Muscle of leg (tissue), 11 donors: Measurements from ENCODE around the gene KHNYN. TPM values are rescaled to one million over a fixed set of nuclear protein-coding genes. Genes with fewer than 3 reads are reported as not detected.

Experiments used
- DNase-seq: peaks from one replicate; pipeline ENCODE4 v3.0.0; 2013
- H3K27ac ChIP-seq: one replicate; pipeline ENCODE4 v1.5.1; 2013; ENCODE audit warnings: mild to moderate bottlenecking, low read length, control low read depth
- H3K27me3 ChIP-seq: one replicate; pipeline ENCODE4 v1.6.1; 2013; ENCODE audit warnings: low read length; ENCODE audit not compliant: control insufficient read depth, insufficient read depth
- H3K36me3 ChIP-seq: one replicate; pipeline ENCODE4 v1.6.1; 2013; ENCODE audit warnings: low read length; ENCODE audit not compliant: control insufficient read depth, insufficient read depth
- H3K4me1 ChIP-seq: one replicate; pipeline ENCODE4 v1.6.1; 2013; ENCODE audit warnings: low read length; ENCODE audit not compliant: control insufficient read depth, insufficient read depth
- H3K4me3 ChIP-seq: one replicate; pipeline ENCODE4 v1.5.1; 2013; ENCODE audit warnings: low read length, control low read depth
- H3K9me3 ChIP-seq: replicated peaks from 2 replicates; pipeline ENCODE4 v1.6.1; 2013; ENCODE audit warnings: low read depth, low read length; ENCODE audit not compliant: control insufficient read depth
- WGBS: methylation state at CpG from one replicate; pipeline ENCODE4 v1.1.5; 2013; ENCODE audit warnings: missing lambda C conversion rate; ENCODE audit not compliant: insufficient coverage; 5-methylcytosine and 5-hydroxymethylcytosine counted together
- polyA plus RNA-seq, 8 donors: library from polyadenylated mRNA; unstranded; fragments of 120-200 nt; gene quantifications; one replicate each; pipeline versions ENCODE4 v1.2.1 to v1.2.3, GENCODE V29; 2013; ENCODE audit warnings: inconsistent platforms in 1 of 8, low replicate concordance in 1 of 8; ENCODE audit not compliant: insufficient read length in 8 of 8, insufficient read depth in 1 of 8
- total RNA-seq: library from RNA; stranded (reverse); fragments of 120-200 nt; gene quantifications from one replicate; pipeline ENCODE4 v1.2.4, GENCODE V29; 2013

KHNYN gene
- total and polyA plus RNA-seq, 9 donors, result 28.3 to 40.8 (median 35.6) TPM

DNA sequence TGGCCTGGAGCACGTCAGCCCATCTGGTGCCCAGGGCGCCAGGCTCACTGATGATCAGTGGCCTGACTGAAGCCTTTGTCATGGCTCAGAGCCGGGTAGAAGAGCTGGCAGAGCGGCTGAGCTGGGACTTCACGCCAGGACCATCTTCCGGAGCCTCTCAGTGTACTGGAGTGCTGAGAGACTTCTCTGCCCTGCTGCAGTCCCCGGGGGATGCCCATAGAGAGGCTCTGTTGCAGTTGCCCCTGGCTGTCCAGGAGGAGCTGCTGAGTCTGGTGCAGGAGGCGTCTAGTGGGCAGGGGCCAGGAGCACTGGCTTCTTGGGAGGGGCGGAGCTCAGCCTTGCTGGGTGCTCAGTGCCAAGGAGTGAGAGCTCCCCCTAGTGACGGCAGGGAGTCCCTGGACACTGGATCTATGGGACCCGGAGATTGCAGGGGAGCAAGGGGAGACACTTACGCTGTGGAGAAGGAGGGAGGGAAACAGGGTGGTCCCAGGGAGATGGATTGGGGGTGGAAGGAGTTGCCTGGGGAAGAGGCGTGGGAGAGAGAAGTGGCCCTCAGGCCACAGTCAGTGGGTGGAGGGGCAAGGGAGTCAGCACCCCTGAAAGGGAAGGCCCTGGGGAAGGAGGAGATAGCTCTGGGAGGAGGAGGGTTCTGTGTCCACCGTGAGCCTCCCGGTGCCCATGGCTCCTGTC, 2.0 kb downstream of the KHNYN start:
- Histone ChIP-seq H3K27ac (no peak overlapping the region), H3K4me1 (peaks cover 37% of the 10 kb centered on the region), H3K9me3 (no peaks in the 10 kb centered on the region), H3K36me3 (peaks cover 49% of the 10 kb centered on the region), H3K27me3 (no peaks in the 10 kb centered on the region), H3K4me3 (no peak overlapping the region)
- peak; percentile 93 for DNase-seq
- 39% methylated on average over 13 of the region's 15 CpGs for WGBS

DNA sequence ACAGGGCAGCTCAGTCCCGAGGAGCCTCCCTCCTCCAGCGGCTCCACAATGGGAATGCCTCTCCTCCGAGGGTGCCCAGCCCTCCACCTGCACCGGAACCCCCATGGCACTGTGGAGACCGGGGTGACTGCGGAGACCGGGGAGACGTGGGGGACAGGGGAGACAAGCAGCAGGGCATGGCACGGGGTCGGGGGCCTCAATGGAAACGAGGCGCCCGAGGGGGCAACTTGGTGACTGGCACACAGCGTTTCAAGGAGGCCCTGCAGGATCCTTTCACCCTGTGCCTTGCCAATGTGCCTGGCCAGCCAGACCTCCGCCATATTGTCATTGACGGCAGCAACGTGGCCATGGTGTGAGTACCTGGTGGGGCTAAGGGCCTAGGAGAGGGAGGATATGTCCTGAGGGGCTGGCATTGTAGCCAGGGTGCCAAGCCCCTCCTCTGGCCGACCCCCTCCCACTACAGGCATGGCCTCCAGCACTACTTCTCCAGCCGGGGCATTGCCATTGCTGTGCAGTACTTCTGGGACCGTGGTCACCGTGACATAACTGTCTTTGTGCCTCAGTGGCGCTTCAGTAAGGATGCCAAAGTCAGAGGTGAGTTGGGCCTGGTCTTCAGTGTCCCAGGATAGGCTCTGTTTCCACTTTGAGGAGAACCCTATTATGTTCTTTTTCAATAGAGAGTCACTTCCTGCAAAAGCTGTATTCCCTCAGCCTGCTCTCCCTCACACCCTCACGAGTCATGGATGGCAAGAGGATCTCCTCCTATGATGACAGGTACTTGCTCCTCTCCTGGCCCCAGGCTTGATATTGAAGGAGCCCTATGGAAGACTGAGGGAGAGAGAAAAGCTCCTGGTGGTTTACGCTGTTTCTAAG, 2.7 kb downstream of the KHNYN start:
- Histone ChIP-seq H3K4me3 (no peak overlapping the region), H3K27me3 (no peaks in the 10 kb centered on the region), H3K9me3 (no peaks in the 10 kb centered on the region), H3K27ac (no peak overlapping the region), H3K36me3 (peaks cover 56% of the 10 kb centered on the region), H3K4me1 (peaks cover 45% of the 10 kb centered on the region)
- 84% methylated on average over 16 of the region's 24 CpGs for WGBS
- peak; percentile 17 for DNase-seq

DNA sequence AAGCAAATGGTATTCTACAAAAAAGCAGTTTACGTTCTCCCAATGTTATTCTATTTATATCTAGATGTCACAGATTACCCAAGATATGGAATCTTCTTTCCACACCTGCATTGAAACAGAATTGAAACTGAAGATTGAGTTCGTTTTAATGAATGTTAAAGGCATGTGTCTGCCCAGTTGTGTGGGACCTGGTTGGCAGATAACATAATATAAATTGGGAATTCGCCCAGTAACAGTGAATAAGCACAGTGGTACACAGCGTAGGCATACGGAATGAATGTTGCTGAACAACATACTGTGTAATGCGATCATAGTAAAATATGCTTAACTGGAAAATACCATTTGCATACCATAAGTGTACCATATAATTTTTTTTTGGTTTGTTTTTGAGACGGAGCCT, 4.3 kb downstream of the KHNYN start:
- WGBS, result 83% methylated on average over 2 of the region's 7 CpGs
- DNase-seq, result peak; percentile 0
- Histone ChIP-seq H3K9me3 (no peaks in the 10 kb centered on the region), H3K36me3 (peaks cover 72% of the 10 kb centered on the region), H3K27ac (no peak overlapping the region), H3K4me1 (peaks cover 44% of the 10 kb centered on the region), H3K27me3 (no peaks in the 10 kb centered on the region), H3K4me3 (no peak overlapping the region)

DNA sequence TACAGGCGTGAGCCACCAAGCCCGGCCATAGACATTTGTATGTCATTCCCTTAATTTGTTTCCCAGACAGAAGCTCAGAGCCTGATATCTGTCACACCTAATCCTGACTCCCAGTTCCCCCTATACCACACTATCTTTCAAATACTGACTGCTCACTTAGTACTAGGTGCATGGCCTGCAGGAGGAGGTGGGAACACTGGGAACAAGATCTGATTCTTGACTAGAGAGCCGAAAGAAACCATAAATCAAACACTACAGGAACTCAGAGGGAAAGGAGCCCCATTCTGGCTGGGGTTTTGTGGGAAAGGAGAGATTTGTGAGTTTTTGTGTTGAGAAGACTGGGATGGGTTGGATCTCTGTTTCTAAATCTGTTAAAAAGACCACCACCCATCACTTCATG, 4.9 kb downstream of the KHNYN start:
- H3K36me3 ChIP-seq, result peaks cover 78% of the 10 kb centered on the region
- H3K27ac ChIP-seq, result no peak overlapping the region
- H3K4me1 ChIP-seq, result peaks cover 38% of the 10 kb centered on the region

DNA sequence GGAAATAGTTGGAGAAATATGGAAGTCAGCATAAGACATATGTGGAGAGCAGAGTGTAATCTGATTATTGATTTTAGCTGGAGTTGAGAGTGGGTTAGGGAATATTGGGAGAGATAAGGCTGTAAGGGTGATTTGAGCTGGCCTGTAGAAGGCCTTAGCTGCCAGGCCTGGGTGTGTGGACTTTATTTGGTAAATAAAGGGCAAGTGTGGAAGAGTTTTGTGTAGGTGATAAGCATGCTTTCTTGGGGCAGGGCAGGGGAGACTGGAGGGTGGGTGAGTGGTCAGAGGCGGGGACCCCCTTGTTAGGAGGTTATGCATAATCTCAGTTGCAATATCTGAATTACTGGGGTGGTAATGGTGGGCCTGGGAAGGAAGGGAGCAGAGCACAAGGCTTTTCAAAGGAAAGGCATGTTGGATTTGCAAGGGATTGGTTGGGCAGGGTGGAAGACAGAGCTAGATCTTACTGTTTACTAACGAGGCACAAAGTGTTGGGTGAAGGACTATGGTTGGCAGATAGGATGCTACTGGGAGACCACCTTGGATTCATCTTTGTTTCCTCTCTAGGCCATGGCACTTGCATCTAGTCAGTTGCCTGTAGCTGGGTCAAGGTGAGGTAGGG, 5.5 kb downstream of the KHNYN start:
- peaks cover 38% of the 10 kb centered on the region for H3K4me1 ChIP-seq
- no peak overlapping the region for H3K4me3 ChIP-seq
- H3K9me3 ChIP-seq, result no peaks in the 10 kb centered on the region
- H3K27ac ChIP-seq, result no peak overlapping the region
- peaks cover 84% of the 10 kb centered on the region for H3K36me3 ChIP-seq
- WGBS, result 81% methylated on average over 2 of the region's 2 CpGs
- no peak for DNase-seq
- no peaks in the 10 kb centered on the region for H3K27me3 ChIP-seq

More for the DNA sequence above, 4.9 kb downstream of the KHNYN start:
- 63% methylated on average over 2 of the region's 3 CpGs for WGBS
- Histone ChIP-seq H3K27me3 (no peaks in the 10 kb centered on the region), H3K9me3 (no peaks in the 10 kb centered on the region), H3K4me3 (no peak overlapping the region)
- DNase-seq, result peak; percentile 0

DNA sequence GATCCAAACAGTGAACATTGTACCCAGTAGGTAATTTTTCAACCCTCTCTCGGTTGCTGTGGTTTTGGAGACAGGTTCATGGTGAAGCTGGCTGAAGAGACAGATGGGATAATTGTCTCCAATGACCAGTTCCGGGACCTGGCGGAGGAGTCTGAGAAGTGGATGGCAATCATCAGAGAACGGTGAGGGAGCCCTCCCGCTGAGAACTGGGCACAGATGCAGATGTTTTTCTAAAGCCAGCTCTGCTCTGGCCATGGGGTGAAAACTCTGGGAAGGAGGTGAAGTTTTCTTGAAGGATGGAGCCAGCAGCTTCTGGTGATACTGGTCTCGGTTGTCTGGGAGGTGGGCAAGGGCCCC, 6.2 kb downstream of the KHNYN start:
- no peak for DNase-seq
- peak overlapping the region; percentile 79 for H3K27ac ChIP-seq
- no peak overlapping the region for H3K4me3 ChIP-seq
- WGBS, result 63% methylated on average over 4 of the region's 6 CpGs
- no peaks in the 10 kb centered on the region for H3K27me3 ChIP-seq
- peaks cover 32% of the 10 kb centered on the region for H3K4me1 ChIP-seq
- no peaks in the 10 kb centered on the region for H3K9me3 ChIP-seq
- peaks cover 91% of the 10 kb centered on the region for H3K36me3 ChIP-seq

DNA sequence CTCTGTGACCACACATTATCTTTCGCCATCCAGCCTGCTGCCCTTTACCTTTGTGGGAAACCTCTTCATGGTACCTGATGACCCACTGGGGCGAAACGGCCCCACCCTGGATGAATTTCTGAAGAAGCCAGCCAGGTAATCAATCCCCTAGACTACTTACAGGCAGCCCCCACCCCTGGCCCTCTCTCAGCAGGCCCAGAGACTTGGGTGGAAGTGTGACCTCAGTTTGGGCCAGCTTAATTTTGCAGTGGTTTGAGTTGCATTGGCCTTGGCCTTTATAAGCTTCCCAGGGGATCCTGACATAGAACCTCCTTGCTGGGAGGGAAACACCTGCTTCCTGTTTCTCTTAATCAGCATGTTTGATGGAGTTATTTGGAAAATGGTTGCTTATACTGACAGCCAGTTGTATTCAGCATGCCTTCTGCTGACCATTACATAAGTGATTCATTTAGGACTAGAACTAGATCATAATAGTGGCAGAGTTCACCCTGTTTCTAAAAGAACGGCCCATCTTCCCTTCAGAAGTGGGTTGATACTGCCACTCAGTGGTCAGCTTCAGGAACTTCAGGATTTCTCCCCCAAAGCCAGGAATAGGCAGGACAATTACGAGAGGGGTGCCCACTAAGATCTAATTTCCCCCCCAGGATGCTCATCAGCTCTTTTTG, 6.7 kb downstream of the KHNYN start:
- peak; percentile 85 for DNase-seq
- H3K4me3 ChIP-seq, result no peak overlapping the region
- H3K27me3 ChIP-seq, result no peaks in the 10 kb centered on the region
- peaks cover 30% of the 10 kb centered on the region for H3K4me1 ChIP-seq
- 70% methylated on average over 3 of the region's 5 CpGs for WGBS
- peaks cover 89% of the 10 kb centered on the region for H3K36me3 ChIP-seq
- H3K9me3 ChIP-seq, result no peaks in the 10 kb centered on the region
- H3K27ac ChIP-seq, result peak overlapping the region; percentile 79

DNA sequence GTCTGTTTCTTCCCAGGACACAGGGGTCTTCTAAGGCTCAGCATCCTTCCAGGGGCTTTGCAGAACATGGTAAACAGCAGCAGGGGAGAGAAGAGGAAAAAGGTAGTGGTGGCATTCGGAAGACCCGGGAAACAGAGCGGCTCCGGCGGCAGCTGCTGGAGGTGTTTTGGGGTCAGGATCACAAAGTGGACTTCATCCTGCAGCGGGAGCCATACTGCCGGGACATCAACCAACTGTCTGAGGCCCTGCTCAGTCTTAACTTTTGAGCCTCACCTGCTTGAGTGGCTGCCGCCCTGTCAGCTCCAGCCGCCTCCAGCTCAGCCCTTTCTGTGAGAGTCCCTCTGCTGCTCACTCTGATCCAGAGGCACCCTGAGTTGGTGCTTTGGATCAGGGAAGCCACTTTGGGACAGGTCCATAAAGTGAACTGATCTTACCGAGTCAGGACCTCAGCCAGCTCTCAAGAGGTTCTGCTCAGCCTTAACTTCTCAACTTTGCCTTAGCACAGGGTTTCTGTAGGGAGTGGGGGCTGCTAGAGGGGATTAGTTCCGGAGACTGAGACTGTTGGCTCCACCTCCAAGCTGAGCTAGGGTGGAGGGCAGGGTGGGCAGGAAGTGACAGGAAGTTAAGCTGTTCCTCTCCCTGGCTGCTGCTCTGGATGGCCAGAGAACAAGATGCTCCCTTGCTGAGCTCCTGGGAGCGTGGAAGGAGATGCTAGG, 7.4 kb downstream of the KHNYN start:
- Histone ChIP-seq H3K4me1 (peaks cover 28% of the 10 kb centered on the region), H3K9me3 (no peaks in the 10 kb centered on the region), H3K36me3 (peaks cover 83% of the 10 kb centered on the region), H3K27ac (peak overlapping the region; percentile 79), H3K4me3 (no peak overlapping the region), H3K27me3 (no peaks in the 10 kb centered on the region)
- no peak for DNase-seq
- WGBS, result 71% methylated on average over 10 of the region's 12 CpGs

DNA sequence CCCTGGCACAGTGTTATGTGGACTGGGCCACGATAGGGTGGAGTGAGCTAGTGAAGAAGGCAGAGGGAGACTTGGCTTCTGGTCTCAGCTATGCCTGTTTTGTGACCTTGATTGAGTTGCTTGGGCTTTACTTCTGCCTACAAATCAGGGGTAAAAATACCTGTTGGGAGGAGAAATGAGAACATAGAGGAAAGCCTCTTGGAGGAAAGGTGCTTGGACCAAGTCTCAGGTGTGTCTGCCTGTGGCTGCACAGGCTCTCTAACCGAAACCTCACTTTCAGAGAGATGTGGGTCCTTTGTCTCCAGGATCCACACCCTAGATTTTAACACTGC, 7.9 kb downstream of the KHNYN start:
- no peak for DNase-seq
- H3K27me3 ChIP-seq, result no peaks in the 10 kb centered on the region
- peaks cover 78% of the 10 kb centered on the region for H3K36me3 ChIP-seq
- H3K27ac ChIP-seq, result peak overlapping the region; percentile 79
- H3K4me3 ChIP-seq, result no peak overlapping the region
- no peaks in the 10 kb centered on the region for H3K9me3 ChIP-seq
- peaks cover 28% of the 10 kb centered on the region for H3K4me1 ChIP-seq
- WGBS, result 75% methylated on average over 1 of the region's 2 CpGs
